GM12864 (cell line): ENCODE data around the gene ADAM15.
A peak's percentile ranks its signal among the peaks of the same experiment; 100 is the strongest.

Source experiments
- DNase-seq: peaks from one replicate; pipeline ENCODE4 v3.0.0-alpha.2; 2011; ENCODE audit warnings: low read depth
- H3K4me3 ChIP-seq: 2 replicates; pipeline ENCODE4 v1.5.1; 2011; ENCODE audit warnings: mild to moderate bottlenecking, low read depth, low read length, control low read depth
- CTCF ChIP-seq: IDR thresholded peaks from 2 replicates; pipeline ENCODE4 v1.5.1; 2011; ENCODE audit warnings: low read depth, mild to moderate bottlenecking, moderate library complexity, low read length, control low read depth, inconsistent platforms; ENCODE audit errors: missing control alignments

ADAM15 gene

GRCh38 chr1:155075535-155075934 lies 24.4 kb downstream of the ADAM15 start:
- H3K4me3 ChIP-seq: no peak overlapping the region
- no peak for DNase-seq
- no peak for TF ChIP-seq CTCF

- TF ChIP-seq CTCF: no peak
- H3K4me3 ChIP-seq: no peak overlapping the region
- DNase-seq: no peak
Observed at GRCh38 chr1:155076371-155076770, 25.3 kb downstream of the ADAM15 start.

- TF ChIP-seq CTCF: no peak
- no peak for DNase-seq
Observed at GRCh38 chr1:155077346-155077745, 26.2 kb downstream of the ADAM15 start.

GRCh38 chr1:155077758-155078445 lies 26.8 kb downstream of the ADAM15 start:
- DNase-seq: no peak
- no peak overlapping the region for H3K4me3 ChIP-seq
- TF ChIP-seq CTCF: no peak

More at GRCh38 chr1:155077346-155077745, 26.2 kb downstream of the ADAM15 start:
- H3K4me3 ChIP-seq: no peak overlapping the region

- peak within 1 kb of the TSS; percentile 36 for H3K4me3 ChIP-seq
- no peak for TF ChIP-seq CTCF
- DNase-seq: no peak
Observed at GRCh38 chr1:155078469-155079209, 27.5 kb downstream of the ADAM15 start, which contains the start of gene EFNA3. Gene EFNA3 (plus strand): TSS chr1:155078837. CDS start chr1:155078942, 105 bp downstream.

- peak overlapping the region; percentile 36; the same call in 1 of the 2 replicates for H3K4me3 ChIP-seq
- DNase-seq: no peak
- TF ChIP-seq CTCF: no peak
Observed at GRCh38 chr1:155079210-155079486, 28.0 kb downstream of the ADAM15 start.
